Type B pancreatic cell (in vitro differentiated cells): ENCODE results near the gene LIN37. TPM values are rescaled to one million over a fixed set of nuclear protein-coding genes. Genes with fewer than 3 reads are reported as not detected.

ENCODE experiments used
- DNase-seq: peaks from one replicate; pipeline ENCODE4 v3.0.0; 2021; ENCODE audit warnings: mixed read lengths; ENCODE audit not compliant: unreplicated experiment; ENCODE audit errors: extremely low spot score
- H3K27ac Mint-ChIP-seq: 2 replicates; pipeline ENCODE4 v1.8.0; 2021; ENCODE audit warnings: mild to moderate bottlenecking, mixed read lengths
- H3K27me3 Mint-ChIP-seq: 2 replicates; pipeline ENCODE4 v1.8.0; 2021; ENCODE audit warnings: mixed read lengths
- H3K36me3 Mint-ChIP-seq: 2 replicates; pipeline ENCODE4 v1.8.0; 2021; ENCODE audit warnings: mixed read lengths
- H3K4me1 Mint-ChIP-seq: one replicate; pipeline ENCODE4 v1.8.0; 2021; ENCODE audit warnings: mixed read lengths; ENCODE audit not compliant: unreplicated experiment
- H3K4me3 Mint-ChIP-seq: 2 replicates; pipeline ENCODE4 v1.8.0; 2021; ENCODE audit warnings: mild to moderate bottlenecking, mixed read lengths
- H3K9me3 Mint-ChIP-seq: 2 replicates; pipeline ENCODE4 v1.8.0; 2021; ENCODE audit warnings: mixed read lengths
- total RNA-seq: library from RNA; stranded (reverse); gene quantifications from 2 replicates; pipeline ENCODE4 v1.2.1, GENCODE V29; 2021; ENCODE audit warnings: low replicate concordance
- TF ChIP-seq, protein P1 (sequence below): fragments of 200-600 bp; sonication (generic); conservative IDR thresholded peaks from 2 replicates; pipeline ENCODE4 v1.5.0; 2021; ENCODE audit warnings: antibody characterized with exemption, mild to moderate bottlenecking

LIN37 gene
- total RNA-seq, 1 donor from 2014 or later = 17.9 TPM

DNA sequence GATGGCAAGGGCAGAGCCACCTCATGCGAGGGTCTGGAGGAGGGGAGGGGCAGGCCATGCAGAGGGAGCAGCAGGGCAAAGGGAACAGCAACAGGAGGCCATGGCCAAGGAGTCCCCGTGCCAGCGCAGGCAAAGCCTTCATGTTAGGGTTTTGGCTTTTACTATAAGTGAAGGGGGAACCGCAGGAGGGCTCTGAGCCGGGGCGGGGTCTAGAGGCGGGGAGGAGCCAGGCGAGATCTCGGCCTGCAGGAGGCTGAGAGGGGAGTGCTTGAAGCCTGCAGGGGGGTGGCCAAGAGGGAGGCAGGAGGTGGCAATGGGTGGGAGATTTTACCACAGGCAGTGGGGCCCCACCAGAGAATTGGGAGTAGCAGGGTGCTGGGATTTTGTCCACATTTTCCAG is 33.3 kb downstream of the LIN37 start:
- no peak overlapping the region for H3K4me3 Mint-ChIP-seq
- H3K36me3 Mint-ChIP-seq = peaks cover 6% of the 10 kb centered on the region
- H3K9me3 Mint-ChIP-seq = no peaks in the 10 kb centered on the region
- no peaks in the 10 kb centered on the region for H3K27me3 Mint-ChIP-seq
- no peak for DNase-seq
- H3K27ac Mint-ChIP-seq = no peak overlapping the region
- TF ChIP-seq, protein P1, sequence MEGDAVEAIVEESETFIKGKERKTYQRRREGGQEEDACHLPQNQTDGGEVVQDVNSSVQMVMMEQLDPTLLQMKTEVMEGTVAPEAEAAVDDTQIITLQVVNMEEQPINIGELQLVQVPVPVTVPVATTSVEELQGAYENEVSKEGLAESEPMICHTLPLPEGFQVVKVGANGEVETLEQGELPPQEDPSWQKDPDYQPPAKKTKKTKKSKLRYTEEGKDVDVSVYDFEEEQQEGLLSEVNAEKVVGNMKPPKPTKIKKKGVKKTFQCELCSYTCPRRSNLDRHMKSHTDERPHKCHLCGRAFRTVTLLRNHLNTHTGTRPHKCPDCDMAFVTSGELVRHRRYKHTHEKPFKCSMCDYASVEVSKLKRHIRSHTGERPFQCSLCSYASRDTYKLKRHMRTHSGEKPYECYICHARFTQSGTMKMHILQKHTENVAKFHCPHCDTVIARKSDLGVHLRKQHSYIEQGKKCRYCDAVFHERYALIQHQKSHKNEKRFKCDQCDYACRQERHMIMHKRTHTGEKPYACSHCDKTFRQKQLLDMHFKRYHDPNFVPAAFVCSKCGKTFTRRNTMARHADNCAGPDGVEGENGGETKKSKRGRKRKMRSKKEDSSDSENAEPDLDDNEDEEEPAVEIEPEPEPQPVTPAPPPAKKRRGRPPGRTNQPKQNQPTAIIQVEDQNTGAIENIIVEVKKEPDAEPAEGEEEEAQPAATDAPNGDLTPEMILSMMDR = no peak
- H3K4me1 Mint-ChIP-seq = peaks cover 12% of the 10 kb centered on the region

GRCh38 chr19:35782589-35782988 is 34.2 kb downstream of the LIN37 start:
- Mint-ChIP-seq H3K4me3 (no peak overlapping the region), H3K27me3 (no peaks in the 10 kb centered on the region), H3K4me1 (peaks cover 3% of the 10 kb centered on the region), H3K9me3 (no peaks in the 10 kb centered on the region), H3K36me3 (peaks cover 6% of the 10 kb centered on the region), H3K27ac (no peak overlapping the region)
- TF ChIP-seq, protein P1 = no peak
- no peak for DNase-seq

DNA sequence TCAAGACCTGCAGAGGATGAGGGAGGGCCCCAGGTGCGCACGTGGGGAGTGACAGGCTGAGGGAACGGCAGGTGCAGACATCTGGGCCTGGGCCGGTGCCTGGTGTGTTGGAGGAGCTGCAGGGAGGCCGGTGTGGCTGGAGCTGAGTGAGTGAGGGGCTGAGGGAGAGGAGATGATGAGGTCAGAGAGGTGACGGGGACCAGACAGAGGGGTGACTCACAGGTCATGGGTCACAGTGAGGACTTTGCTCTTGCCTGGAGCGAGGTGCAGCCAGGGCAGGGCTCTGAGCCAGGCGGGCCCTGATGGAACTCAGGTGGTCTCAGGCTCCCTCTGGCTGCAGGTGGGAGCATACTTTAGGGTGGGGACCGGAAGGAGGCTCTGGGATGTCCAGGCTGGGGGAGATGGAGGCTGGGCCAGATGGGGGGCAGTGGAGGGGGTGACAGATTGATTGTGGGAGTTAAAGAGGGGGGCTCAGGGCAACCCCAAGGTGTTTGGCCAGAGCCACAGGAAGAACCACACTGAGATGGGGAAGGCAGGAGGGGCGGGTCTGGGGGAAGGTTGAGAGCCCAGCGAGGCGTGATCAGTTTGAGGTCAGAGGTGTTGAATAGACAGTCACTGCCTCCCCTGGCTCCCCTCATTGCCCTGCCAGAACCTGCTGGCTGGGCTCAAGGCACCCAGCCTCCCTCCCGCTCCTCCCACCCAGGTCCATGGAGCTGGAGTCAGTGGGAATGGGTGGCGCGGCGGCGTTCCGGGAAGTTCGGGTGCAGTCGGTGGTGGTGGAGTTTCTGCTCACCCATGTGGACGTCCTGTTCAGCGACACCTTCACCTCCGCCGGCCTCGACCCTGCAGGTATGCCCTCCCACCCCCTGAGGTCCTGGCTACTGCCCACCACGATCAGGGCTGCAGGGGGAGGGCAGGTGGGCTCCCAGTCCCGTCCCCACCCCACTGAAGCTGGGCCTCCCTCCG is 35.4 kb downstream of the LIN37 start:
- H3K4me1 Mint-ChIP-seq = no peaks in the 10 kb centered on the region

DNA sequence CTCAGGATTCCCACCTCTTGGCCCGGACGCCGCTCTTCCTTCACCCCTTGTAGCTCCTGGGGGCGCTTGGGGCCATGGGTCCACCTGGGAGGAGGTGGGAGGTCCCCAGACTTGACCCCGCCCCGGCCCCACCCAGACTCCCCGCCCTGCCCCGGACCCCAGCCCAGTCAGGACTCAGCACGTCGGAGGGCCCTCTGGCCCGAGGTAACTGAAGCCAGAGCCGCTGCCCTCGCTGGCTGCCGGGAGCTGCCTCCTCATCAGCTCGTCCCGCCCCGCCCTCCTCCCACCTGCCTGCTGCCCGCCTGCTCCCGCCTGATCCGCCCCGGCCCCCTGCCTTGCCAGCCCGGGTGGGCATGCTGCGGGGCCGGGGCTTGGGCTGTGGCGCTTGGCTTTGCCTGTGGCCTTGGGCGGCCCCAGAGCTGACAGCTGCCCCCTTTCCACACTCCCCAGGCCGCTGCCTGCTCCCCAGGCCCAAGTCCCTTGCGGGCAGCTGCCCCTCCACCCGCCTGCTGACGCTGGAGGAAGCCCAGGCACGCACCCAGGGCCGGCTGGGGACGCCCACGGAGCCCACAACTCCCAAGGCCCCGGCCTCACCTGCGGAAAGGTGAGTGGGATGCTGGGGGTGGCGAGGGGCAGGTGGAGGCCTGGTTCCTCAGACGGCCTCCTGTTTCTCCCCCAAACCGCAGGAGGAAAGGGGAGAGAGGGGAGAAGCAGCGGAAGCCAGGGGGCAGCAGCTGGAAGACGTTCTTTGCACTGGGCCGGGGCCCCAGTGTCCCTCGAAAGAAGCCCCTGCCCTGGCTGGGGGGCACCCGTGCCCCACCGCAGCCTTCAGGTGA is 36.3 kb downstream of the LIN37 start:
- Mint-ChIP-seq H3K36me3 (peaks cover 6% of the 10 kb centered on the region), H3K4me1 (no peaks in the 10 kb centered on the region), H3K9me3 (no peaks in the 10 kb centered on the region), H3K27me3 (no peaks in the 10 kb centered on the region), H3K4me3 (no peak overlapping the region), H3K27ac (no peak overlapping the region)
- no peak for DNase-seq
- TF ChIP-seq, protein P1 = no peak

More for the DNA sequence above, 35.4 kb downstream of the LIN37 start:
- Mint-ChIP-seq H3K27me3 (no peaks in the 10 kb centered on the region), H3K4me3 (no peak overlapping the region), H3K27ac (peak overlapping the region; percentile 29), H3K36me3 (peaks cover 6% of the 10 kb centered on the region), H3K9me3 (no peaks in the 10 kb centered on the region)
- no peak for DNase-seq
- TF ChIP-seq, protein P1 = no peak

GRCh38 chr19:35785339-35785627 is 36.9 kb downstream of the LIN37 start:
- H3K36me3 Mint-ChIP-seq = peaks cover 6% of the 10 kb centered on the region
- H3K9me3 Mint-ChIP-seq = no peaks in the 10 kb centered on the region
- no peaks in the 10 kb centered on the region for H3K4me1 Mint-ChIP-seq
- H3K27ac Mint-ChIP-seq = no peak overlapping the region
- no peaks in the 10 kb centered on the region for H3K27me3 Mint-ChIP-seq
- TF ChIP-seq, protein P1 = no peak
- no peak overlapping the region for H3K4me3 Mint-ChIP-seq
- no peak for DNase-seq
